HG02885 (cell line): Measurements from ENCODE around the gene KCNS1.
A peak's percentile ranks its signal among the peaks of the same experiment; 100 is the strongest.

ENCODE experiments used
- ATAC-seq: cut with Tn5 transposase; IDR thresholded peaks from one replicate; pipeline ENCODE4 v1.9.1; 2021; ENCODE audit warnings: mild to moderate bottlenecking; ENCODE audit not compliant: unreplicated experiment, poor library complexity

KCNS1 gene

GRCh38 chr20:45053430-45054351 lies 47.2 kb downstream of the KCNS1 start:
- peak; percentile 22 for ATAC-seq

- ATAC-seq, result peak; percentile 75
Observed at GRCh38 chr20:45052698-45053429, 48.1 kb downstream of the KCNS1 start.

DNA sequence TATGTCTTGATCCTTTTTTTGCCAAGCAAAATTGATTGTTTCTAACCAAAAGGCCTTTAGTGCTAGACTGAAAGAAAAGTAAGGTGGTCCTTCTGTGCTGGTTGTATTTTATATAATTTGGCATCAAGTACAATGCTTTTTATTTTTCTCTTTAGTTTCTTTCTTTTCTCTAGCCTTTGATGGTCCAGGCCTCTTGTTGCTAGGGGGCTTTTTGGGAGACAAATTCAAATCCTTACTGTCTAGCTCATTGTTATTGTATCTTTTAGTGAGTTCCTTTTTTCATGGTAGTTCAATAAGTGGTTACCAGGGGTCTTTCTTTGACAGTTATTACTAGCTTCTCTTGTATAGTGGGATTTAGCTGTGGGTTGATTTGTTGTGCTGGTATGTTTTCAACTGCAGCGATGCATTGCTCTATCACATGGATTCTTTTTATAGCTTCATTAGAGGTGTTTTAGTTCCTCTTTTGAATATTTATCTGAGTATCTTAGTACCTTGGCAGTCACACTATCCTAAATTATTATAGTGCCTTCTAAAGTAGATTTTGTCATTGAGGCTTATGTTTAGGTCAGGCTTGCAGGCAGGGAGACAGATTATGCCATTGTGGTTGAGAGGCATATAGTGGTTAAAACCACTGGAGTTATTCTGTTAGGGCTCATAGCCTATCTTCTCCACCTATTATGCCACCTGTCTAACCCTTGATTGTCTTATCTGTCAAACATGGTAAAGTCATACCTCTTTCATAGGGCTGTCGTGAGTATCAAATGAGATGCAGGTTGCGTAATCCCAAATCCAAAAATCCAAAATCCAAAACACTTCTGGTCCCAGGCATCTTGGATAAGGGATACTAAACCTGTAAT lies 49.5 kb downstream of the KCNS1 start:
- ATAC-seq, result no peak

GRCh38 chr20:45049904-45050471 lies 50.9 kb downstream of the KCNS1 start:
- no peak for ATAC-seq

- ATAC-seq, result no peak
Observed at GRCh38 chr20:45049438-45049837, 51.5 kb downstream of the KCNS1 start.

DNA sequence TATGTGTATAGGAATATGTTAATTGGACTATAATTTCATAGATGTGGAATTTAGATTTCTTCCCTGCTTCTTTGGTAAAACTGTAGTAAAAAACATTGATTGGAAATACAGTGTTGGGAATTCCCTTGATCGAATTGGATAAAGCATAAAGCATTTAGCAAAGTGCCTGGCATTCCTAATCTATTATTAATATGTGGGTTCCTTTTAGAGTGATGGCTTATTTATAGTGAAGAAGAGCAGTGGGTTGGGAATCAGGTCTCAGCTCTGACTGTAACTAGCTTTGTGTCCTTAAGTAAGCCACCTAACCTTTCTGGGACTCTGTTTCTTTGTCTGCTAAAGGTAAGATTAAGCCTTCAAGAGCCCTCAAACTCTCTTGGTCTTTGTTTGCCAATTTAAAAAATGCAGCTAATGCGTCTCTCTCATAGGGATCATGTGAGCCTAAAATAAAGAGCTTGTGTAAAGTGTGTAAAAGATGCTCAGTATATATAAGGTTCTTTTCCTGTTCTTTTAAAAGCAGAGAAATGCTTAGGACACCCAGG lies 53.3 kb downstream of the KCNS1 start:
- no peak for ATAC-seq

- ATAC-seq, result no peak
Observed at GRCh38 chr20:45044601-45045000, 56.3 kb downstream of the KCNS1 start.

DNA sequence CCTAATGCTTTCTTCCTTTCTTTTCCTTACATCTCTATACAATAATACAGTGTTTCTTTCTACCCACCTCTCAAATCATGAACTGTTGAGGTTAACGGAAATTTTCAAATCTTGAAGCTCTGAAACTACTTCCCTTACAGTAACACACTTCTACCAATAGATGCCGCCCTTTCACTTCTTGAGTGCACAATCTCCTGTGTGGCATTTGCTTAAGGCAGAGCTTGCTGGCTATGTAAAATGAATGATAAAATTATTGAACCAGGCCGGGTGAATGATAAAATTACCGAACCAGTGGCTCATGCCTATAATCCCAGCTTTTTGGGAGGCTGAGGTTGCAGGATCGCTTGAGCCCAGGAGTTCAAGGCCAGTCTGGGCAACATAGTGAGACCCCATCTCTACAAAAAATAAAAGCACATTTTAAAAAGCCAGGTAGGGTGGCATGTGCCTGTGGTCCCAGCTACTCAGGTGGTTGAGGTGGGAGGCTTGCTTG lies 56.8 kb downstream of the KCNS1 start:
- ATAC-seq, result no peak

DNA sequence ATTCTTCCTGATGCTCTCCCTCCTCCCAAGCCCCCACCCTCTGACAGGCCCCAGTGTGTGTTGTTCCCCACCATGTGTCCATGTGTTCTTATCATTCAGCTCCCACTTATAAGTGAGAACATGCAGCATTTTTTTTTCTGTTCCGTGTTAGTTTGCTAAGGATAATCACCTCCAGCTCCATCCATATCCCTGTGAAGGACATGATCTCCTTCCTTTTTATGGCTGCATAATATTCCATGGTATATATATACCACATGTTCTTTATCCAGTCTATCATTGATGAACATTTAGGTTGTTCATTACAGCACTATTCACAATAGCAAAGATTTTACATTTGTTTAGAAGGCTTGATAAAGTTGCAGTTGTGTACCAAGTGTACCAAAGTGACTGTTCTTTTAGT lies 57.9 kb downstream of the KCNS1 start:
- no peak for ATAC-seq
